Measurements from ENCODE around the gene DLGAP1.

GRCh38 chr18:3612315-3612714 lies 842.8 kb downstream of the DLGAP1 start:
- no peak for TF ChIP-seq EZH2phosphoT487 (IDR thresholded peaks at IDR 0.05; ENCODE audit: borderline replicate concordance, low read depth)
- TF ChIP-seq FOXJ3 (CRISPR knock-in tag; IDR thresholded peaks at IDR 0.05), result no peak
- no peak for TF ChIP-seq CTCF (IDR thresholded peaks at IDR 0.05)
